Endometrial microvascular endothelial cells (primary cell): ENCODE results near the gene FAXC. TPM values are rescaled to one million over a fixed set of nuclear protein-coding genes. Genes with fewer than 3 reads are reported as not detected.
"Not testable (repeated sequence)": the region's sequence is repeated elsewhere in the genome, so short reads cannot be mapped to it uniquely, and the experiment has no call there.

Source experiments
- in situ Hi-C: cut with HindIII; loops from 2 replicates; pipeline ENCODE4 v1.10.0; 2017; ENCODE audit warnings: low sequenced_read_pairs, low pct_unique_long_range_greater_than_20kb; ENCODE audit errors: inconsistent ontology term
- total RNA-seq: library from RNA; depleted of rRNA; stranded (reverse); fragments of >200 nt; gene quantifications from one replicate; pipeline ENCODE4 v1.2.3, GENCODE V29; 2015; ENCODE audit errors: inconsistent ontology term

Gene FAXC
- total RNA-seq, 1 donor from 2014 or later, result 1.0 TPM

DNA sequence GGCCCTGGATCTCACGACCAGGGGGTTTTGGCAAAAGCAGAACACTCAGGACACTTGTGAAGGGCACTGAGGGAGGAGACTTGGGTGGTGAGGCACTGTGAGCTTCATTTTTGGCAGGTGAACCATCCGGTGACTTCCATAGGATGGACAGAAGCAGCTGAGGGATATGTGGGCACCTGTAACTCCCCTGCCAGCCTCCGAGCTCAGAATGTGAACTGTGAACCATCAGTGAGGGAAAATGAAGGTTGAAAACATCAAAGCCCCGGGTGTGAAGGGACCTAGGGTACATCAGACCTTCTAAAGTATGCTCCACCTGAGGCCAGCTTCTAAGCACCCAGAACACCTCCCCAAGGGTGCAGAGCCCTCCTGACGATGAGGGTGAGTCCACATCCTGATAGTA, 53.2 kb downstream of the FAXC start:
- in situ Hi-C loops, result no loop called here

GRCh38 chr6:99295276-99295675, 54.2 kb downstream of the FAXC start:
- in situ Hi-C loops, result no loop called here

- in situ Hi-C loops, result no loop called here
Observed at GRCh38 chr6:99294786-99295185, 54.7 kb downstream of the FAXC start.

- in situ Hi-C loops, result no loop called here
Observed at GRCh38 chr6:99289701-99290100, 59.8 kb downstream of the FAXC start.

- in situ Hi-C loops, result no loop called here
Observed at GRCh38 chr6:99288668-99289067, 60.8 kb downstream of the FAXC start.

GRCh38 chr6:99287523-99287922, 62.0 kb downstream of the FAXC start:
- in situ Hi-C loops, result no loop called here

DNA sequence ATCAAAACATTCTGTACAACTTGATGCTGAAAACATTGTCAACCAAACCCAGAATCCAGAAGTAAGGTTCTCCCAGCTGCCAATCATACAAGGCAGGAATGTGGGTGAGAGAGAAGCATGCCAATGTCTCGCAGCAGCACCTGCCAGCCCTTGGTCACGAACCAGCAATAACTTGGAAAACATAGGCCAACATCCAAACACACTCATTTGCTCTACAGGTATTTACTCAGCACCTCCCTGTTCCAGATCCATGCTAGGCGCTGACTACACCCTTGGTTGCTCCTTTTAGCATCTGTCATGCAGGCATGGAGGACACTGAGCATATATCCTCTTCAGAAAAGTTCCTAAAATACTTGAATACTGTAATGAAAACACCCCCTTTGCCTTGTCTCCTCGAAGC, 63.6 kb downstream of the FAXC start:
- in situ Hi-C loops, result no loop called here

GRCh38 chr6:99282479-99283062, 66.9 kb downstream of the FAXC start:
- in situ Hi-C loops, result no loop called here

DNA sequence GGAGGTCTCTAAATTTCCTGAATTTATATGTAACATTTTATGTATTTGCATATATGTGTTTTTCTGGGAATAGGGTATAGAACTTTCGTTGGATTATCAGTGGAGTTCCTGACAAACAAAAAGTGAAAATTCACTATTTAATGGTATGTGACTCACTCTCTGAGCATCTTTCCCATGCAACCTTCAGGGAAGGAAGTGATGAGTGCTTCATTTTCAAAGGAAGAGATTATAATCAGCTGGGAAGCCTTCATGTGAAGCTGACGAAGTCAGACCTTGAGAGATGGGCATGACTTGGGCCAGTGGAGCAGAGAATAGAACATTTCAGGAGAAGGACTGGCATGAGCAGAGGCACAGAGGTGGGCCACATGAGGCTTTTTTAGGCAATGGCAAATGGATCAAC, 72.7 kb downstream of the FAXC start:
- in situ Hi-C loops, result no loop called here

- in situ Hi-C loops, result no loop called here
Observed at GRCh38 chr6:99270826-99271225, 78.6 kb downstream of the FAXC start.

DNA sequence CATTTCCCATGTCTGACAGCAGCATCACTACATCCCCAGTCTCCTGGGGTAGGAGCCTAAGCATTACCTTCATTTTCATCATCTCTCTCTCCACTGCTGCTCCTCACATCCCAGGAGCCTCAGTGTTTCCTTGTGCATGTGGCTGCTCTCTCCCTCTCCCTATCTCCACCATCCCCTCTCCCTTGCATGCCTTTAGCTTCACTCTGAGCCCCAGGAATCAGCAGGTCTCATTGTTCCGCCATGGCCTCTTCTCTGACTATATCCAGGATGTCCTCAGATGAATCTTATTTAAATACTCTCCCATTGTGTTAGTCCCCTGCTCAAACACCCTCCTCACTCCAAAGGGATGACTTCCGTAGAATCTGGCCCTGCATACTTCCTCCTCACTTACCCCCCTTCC, 79.4 kb downstream of the FAXC start:
- in situ Hi-C loops, result no loop called here

DNA sequence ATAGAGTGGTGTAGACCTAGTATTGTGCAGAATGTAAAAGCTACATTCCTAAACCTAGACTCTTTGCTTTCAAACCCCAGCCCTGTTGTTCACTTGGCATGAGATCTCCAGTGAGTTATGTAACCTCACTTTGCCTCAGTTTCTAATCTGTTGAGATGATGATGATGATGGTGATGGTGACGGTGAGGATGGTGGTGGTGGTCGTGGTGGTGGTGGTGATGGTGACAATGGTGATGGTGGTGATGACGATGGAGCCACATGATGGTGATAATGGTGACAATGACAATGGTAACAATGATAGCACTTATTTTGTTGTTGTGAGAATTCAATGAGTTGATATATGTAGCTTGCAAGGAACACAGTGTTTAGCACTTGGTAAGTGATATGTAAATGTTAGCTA, 80.3 kb downstream of the FAXC start:
- in situ Hi-C loops, result no loop called here

- in situ Hi-C loops, result not testable (repeated sequence)
Observed at GRCh38 chr6:99266996-99267395, 82.5 kb downstream of the FAXC start.

DNA sequence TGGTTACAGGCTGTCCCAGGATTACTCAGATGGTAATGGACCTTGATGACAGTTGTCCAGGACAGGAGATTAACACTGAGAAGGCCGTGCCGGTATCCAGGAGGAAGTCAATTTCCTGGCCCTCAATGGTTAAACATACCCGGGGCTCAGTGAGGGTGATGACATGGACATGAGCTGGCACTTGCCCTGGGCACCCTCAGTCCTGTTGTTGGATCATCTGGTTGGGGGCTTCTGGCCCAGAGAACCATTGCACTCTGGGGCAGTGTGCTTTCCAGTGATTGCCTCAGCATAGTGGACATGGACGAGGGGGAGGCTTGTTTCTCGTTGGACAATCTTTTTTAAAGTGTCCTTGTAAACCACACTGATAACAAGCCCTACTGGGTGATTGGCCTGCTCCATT, 84.0 kb downstream of the FAXC start:
- in situ Hi-C loops, result not testable (repeated sequence)

GRCh38 chr6:99254616-99255550, 94.6 kb downstream of the FAXC start:
- in situ Hi-C loops, result no loop called here

DNA sequence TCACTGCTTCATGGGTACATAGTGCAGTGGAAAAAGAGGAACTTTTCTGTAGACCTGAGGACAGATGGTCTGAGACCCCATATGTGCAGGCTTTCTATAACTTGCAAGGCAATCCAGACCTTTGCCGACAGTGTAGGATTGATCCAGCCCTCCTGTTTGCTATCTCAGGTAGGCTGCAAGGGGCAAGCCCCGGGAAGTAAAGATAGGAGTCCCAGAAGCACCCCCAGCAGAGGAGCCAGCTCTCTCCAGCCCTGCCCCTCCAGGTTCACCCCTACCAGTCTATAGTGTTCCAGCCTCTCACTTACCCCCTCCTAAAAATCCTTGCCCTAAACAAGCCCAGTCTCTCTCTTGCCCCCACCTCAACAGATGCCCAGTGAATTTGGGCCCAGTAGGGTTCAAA, 96.2 kb downstream of the FAXC start:
- in situ Hi-C loops, result no loop called here

GRCh38 chr6:99252421-99252820, 97.1 kb downstream of the FAXC start:
- in situ Hi-C loops, result no loop called here

- in situ Hi-C loops, result no loop called here
Observed at GRCh38 chr6:99250476-99250875, 99.0 kb downstream of the FAXC start.

- in situ Hi-C loops, result no loop called here
Observed at GRCh38 chr6:99246602-99247001, 102.9 kb downstream of the FAXC start.

DNA sequence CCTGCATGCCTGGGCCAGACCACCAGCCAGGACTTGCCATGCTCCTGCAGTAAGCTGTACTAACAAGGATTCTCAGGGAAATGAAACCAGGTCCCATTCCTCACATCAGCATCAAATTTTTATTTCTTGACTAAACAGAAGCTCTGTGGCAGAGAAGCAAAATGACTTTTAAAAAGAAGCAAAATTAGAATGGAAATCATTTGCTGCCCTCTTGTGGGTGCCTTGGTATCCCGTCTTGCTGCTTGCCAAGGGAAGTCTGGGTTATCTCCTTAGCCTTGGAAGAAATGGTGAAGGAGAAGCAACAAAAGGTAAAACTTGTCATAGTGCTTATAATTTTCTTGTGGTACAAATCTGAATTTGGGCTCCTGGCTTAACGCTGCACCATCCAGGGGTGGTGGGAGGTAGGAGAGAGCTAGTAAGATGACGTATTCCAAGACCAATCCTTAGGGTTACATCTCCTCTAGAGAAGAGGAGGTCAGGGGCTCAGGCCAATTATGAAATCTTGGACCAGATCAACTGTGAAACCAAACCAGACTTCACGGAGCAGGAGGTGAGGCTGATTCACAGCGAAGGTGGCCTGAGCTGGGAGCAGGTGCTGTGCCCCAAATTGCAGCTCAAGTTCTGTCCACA, 107.5 kb downstream of the FAXC start:
- in situ Hi-C loops, result no loop called here
